Measurements from ENCODE around the gene AXIN2. TPM values are rescaled to one million over a fixed set of nuclear protein-coding genes. Genes with fewer than 3 reads are reported as not detected.
A peak's percentile ranks its signal among the peaks of the same experiment; 100 is the strongest.

The AXIN2 gene
- total RNA-seq, 4 donors from 2014 or later = 9.9 to 27.2 (median 17.9) TPM

DNA sequence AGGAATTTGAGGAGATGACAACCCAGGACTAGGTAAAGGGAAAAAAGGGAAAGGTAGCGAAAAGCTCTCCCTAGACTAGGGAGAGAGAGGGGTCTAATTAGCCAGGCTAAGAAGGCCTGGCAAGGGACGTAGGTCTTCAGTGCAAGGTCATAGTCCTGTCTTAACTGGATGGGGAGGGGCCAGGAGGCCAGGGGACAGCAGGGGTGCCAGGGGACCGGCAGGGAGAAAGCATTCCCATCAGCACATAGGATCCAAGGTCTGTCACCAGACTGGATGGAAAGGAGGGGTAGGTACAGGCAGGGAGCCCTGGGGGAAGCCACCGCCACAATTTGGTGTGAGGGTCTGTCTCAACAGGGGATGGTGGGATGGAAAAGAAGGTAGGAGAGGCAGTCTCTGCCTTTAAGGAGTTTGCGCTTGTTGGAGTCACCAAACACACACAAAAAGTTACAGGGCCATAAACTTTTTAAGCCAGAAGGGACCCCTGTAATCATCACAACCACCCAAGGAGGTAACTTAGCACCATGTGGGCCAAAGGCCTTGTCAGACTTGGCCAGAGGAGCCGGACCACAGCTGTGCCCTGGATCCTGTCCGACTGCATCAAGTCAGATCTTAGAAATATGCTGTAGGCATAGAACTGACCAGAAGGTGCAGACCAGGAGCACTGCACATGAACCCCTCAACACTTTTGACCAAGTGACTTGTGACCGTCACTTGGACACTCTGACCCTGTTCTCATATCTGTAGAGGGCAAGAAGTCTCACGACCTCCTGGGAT, 10.0 kb downstream of the AXIN2 start:
- Histone ChIP-seq H3K9me3 (no peaks in the 10 kb centered on the region), H3K27ac (no peak overlapping the region), H3K4me3 (no peak overlapping the region), H3K4me1 (peaks cover 18 to 36% of the 10 kb centered on the region in 2 donors), H3K27me3 (no peaks in the 10 kb centered on the region), H3K36me3 (peaks cover 0 to 8% of the 10 kb centered on the region in 2 donors)
- TF ChIP-seq, protein P1, sequence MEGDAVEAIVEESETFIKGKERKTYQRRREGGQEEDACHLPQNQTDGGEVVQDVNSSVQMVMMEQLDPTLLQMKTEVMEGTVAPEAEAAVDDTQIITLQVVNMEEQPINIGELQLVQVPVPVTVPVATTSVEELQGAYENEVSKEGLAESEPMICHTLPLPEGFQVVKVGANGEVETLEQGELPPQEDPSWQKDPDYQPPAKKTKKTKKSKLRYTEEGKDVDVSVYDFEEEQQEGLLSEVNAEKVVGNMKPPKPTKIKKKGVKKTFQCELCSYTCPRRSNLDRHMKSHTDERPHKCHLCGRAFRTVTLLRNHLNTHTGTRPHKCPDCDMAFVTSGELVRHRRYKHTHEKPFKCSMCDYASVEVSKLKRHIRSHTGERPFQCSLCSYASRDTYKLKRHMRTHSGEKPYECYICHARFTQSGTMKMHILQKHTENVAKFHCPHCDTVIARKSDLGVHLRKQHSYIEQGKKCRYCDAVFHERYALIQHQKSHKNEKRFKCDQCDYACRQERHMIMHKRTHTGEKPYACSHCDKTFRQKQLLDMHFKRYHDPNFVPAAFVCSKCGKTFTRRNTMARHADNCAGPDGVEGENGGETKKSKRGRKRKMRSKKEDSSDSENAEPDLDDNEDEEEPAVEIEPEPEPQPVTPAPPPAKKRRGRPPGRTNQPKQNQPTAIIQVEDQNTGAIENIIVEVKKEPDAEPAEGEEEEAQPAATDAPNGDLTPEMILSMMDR (IDR thresholded peaks at IDR 0.05 in 4 of 5, conservative IDR thresholded peaks at IDR 0.05 in 1 of 5) = peak in 1 of 5 experiments; percentile 3
- TF ChIP-seq POLR2A (IDR thresholded peaks at IDR 0.05) = no peak
- in situ Hi-C loops (cut with MboI; ENCODE audit: low sequenced_read_pairs in 4 of 4) = loop anchor here (10.0 to 25.0 kb wide), 4 partner anchors 97 to 589 kb away; no protein-coding TSS in a partner anchor
- intact Hi-C loops (cut with DNase I; ENCODE audit: low total_unique reads) = loop anchor here (10.0 kb wide), 1 partner anchor 497 kb away; the partner anchor contains the start of gene GNA13
- no peak for ATAC-seq
- DNase-seq = peak in 1 of 2 donors; percentile 65

DNA sequence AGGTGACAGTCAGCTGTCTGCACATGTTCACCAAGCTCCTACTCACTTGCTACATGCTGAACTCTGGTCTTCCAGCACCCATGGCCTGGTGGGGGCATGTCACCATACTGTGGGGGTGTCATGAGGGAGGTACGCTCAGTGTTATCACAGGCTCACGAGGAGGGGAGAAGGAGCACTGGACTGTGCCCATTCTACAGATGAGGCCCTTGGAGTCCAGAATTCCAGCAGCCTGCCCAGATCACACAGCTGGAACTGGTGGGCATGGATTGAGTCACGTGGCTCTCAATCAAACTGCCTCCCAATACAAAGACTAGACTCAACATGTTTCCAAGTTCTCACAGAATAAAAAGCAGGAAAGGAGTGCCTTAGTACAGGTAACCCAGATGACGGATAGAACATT, 10.7 kb downstream of the AXIN2 start:
- DNase-seq (no peak), ATAC-seq (no peak)
- Histone ChIP-seq H3K9me3 (no peaks in the 10 kb centered on the region), H3K4me1 (peaks cover 25 to 34% of the 10 kb centered on the region in 2 donors), H3K4me3 (no peak overlapping the region), H3K27me3 (no peaks in the 10 kb centered on the region), H3K27ac (no peak overlapping the region), H3K36me3 (peaks cover 0 to 8% of the 10 kb centered on the region in 2 donors)
- in situ Hi-C loops (cut with MboI; ENCODE audit: low sequenced_read_pairs in 4 of 4) = loop anchor here (10.0 to 25.0 kb wide), 4 partner anchors 96 to 588 kb away; no protein-coding TSS in a partner anchor
- intact Hi-C loops (cut with DNase I; ENCODE audit: low total_unique reads) = loop anchor here (10.0 kb wide), 1 partner anchor 496 kb away; the partner anchor contains the start of gene GNA13
- TF ChIP-seq, protein P1 (IDR thresholded peaks at IDR 0.05 in 4 of 5, conservative IDR thresholded peaks at IDR 0.05 in 1 of 5) = no peak
- TF ChIP-seq POLR2A (IDR thresholded peaks at IDR 0.05) = no peak

DNA sequence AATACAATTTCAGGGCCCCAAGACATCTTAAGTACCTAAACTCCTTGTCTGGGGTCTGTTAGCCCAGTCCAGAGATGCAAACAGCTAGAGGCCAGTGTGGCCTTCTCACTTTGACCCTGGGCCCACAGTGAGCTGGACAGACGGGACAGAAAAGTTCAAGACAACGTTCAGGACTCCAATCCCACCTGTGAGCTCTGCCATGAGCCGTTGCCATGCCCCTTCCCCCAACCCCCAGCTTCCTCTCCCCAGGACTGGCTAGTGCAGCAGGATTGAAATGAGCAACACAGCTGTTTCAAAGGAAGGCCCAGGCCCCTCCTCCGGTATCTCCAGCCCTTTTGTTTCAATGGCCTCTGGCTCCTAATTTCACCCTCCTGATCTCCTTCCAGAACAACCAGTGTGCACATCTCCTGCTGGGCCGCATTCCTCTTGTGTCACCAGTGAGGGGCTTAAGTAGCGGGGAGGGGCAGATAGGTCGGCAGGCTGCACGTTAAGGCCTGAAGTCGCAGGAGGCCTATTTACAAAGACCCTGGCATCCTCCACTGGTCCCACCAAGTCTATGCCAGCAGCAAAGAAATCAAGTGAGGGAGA, 11.3 kb downstream of the AXIN2 start:
- H3K27ac ChIP-seq = no peak overlapping the region
- H3K4me3 ChIP-seq = no peak overlapping the region
- TF ChIP-seq POLR2A (IDR thresholded peaks at IDR 0.05) = no peak
- TF ChIP-seq, protein P1 (IDR thresholded peaks at IDR 0.05 in 4 of 5, conservative IDR thresholded peaks at IDR 0.05 in 1 of 5) = no peak
- no peak for ATAC-seq
- in situ Hi-C loops (cut with MboI; ENCODE audit: low sequenced_read_pairs in 4 of 4) = loop anchor here (10.0 to 25.0 kb wide), 4 partner anchors 95 to 588 kb away; no protein-coding TSS in a partner anchor
- intact Hi-C loops (cut with DNase I; ENCODE audit: low total_unique reads) = loop anchor here (10.0 kb wide), 1 partner anchor 495 kb away; the partner anchor contains the start of gene GNA13
- peaks cover 30 to 40% of the 10 kb centered on the region in 2 donors for H3K4me1 ChIP-seq
- peaks cover 0 to 8% of the 10 kb centered on the region in 2 donors for H3K36me3 ChIP-seq
- no peaks in the 10 kb centered on the region for H3K9me3 ChIP-seq
- no peaks in the 10 kb centered on the region for H3K27me3 ChIP-seq
- DNase-seq = no peak

DNA sequence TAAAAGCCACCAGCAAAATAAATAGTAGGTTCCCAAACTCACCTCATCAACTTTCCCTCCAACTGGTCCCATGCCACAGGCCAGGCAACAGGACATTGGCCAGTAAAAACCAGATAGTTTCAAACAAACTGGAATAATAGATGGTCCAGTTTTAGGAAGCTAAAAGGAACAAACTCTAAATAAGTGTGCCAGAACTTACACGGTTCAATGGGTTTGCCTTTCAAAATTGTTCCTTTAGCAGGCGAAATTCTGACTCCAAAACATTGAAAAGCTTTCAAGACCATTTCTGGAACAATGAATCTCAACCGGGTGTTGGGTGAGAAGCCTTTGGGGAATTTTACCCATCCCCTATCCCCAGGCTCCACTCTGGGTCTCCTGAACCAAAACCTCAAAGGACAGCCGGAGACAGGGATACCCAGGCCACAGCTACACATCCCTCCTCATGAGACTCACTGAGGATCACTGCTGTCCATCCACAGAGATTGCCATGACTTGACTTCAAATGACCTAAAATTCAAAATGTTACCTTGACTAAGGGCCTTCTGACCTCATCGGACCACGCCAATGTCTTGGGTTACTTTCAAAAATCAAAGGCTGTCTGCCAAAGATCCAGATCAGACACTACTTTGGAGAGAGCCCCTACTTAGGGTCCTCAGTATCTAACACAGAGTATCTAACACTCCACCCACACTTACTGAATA, 13.0 kb downstream of the AXIN2 start:
- Histone ChIP-seq H3K36me3 (peaks cover 0 to 8% of the 10 kb centered on the region in 2 donors), H3K27me3 (no peaks in the 10 kb centered on the region), H3K9me3 (no peaks in the 10 kb centered on the region), H3K4me3 (no peak overlapping the region), H3K4me1 (peaks cover 46 to 51% of the 10 kb centered on the region in 2 donors), H3K27ac (peak overlapping the region in 1 of 4 donors; percentile 90)
- TF ChIP-seq, protein P1 (IDR thresholded peaks at IDR 0.05 in 4 of 5, conservative IDR thresholded peaks at IDR 0.05 in 1 of 5) = no peak
- TF ChIP-seq POLR2A (IDR thresholded peaks at IDR 0.05) = no peak
- intact Hi-C loops (cut with DNase I; ENCODE audit: low total_unique reads) = no loop called here
- in situ Hi-C loops (cut with MboI; ENCODE audit: low sequenced_read_pairs in 4 of 4) = no loop called here
- ATAC-seq = no peak
- no peak for DNase-seq
